ENCODE measurements around the gene CPPED1.

DNA sequence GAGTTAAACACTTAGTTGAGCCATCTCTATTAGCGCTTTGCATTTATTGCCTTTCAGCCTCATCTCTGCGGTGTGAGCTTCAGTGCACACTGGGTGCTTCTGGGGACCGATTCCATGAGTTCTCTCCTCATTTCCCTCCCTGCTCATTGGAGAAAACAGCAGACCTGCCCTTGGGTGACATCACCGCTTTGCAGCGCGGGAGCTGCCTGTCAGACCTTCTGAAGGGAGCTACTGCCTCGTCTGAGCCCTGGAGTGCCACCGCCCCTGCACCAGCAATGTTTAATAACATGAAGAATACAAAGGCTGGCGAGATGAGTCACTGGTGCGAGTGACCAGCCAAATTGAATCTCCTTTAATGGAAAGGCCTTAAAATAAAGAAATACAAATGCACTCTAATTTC lies 30.2 kb upstream of the CPPED1 start:
- no peak for TF ChIP-seq SUZ12 (IDR thresholded peaks at IDR 0.05)
- TF ChIP-seq FOXA1 (IDR thresholded peaks at IDR 0.05): no peak
- no peak for TF ChIP-seq HDGF (IDR thresholded peaks at IDR 0.05; ENCODE audit: borderline replicate concordance)
- no peak for TF ChIP-seq SP1 (IDR thresholded peaks at IDR 0.05)
- no peak for TF ChIP-seq FOXM1 (IDR thresholded peaks at IDR 0.05; ENCODE audit: borderline replicate concordance)
- TF ChIP-seq BHLHE40 (IDR thresholded peaks at IDR 0.05; ENCODE audit: borderline replicate concordance): no peak
- TF ChIP-seq ARNT (IDR thresholded peaks at IDR 0.05): no peak
- TF ChIP-seq ZNF384 (IDR thresholded peaks at IDR 0.05): no peak

All from HEK293T (cell line).